NCI-H524 treated with DMSO at 0.1 percent for 48 hours (cell line): Measurements from ENCODE around the gene PTGFR.

Source experiments
- DNase-seq: peaks from one replicate; lab custom pipeline; 2025; lab: John Stamatoyannopoulos, UW

Gene PTGFR

DNA sequence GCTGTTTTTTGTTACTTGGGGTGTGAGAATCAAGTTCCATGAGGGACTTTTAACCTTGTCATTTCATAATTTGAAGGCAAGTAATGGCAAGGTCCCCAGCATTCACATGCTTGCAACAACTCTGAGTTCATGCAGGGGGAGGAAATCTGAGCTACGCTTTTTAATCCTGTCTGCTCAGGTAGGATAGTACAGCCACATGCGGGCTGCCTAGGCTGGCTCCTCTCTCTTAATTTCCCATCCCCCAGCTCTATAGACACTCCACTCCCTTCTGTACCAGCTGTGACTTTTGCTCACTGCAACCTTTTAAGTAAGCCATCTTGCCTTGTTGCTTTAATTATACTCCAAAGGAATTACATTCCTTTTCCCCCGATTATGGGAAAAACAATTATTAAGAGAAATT, 30.1 kb downstream of the PTGFR start:
- DNase-seq: no peak

DNA sequence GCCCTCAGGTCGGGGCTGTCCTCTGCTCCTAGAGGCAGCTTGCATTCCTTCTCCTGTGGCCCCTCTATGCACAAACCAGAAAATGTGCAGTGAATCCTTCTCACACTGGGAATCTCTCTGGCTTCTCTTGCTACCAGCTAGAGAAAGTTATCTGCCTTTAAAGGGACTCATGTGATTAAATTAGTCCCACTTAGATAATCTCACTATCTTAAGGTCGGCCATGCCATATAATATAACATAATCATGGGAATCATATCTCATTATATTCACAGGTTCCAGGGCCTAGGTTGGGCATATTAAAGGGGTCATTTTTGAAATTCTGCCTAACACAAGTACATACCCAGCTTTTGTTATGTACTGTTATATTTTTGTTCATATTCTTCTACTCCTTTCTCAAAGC, 31.4 kb downstream of the PTGFR start:
- no peak for DNase-seq

DNA sequence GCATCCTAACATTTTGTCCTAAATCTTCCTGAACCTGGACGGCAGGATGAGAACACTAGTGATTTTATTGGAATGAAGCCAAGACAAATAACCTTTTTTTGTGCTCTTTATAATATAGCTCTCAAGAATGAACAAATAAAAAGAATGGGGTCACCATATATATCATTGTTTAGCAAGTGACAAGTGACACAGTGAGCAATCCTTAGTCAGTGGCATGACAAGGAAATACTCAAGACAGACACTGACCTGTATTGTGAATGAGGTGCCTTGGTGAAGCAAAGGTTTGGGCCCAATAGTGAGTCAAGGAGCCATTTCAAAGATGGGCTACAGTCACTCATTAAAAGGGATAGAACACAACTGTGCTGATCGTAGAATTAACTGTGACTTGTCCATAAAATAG, 35.7 kb downstream of the PTGFR start:
- DNase-seq: no peak

DNA sequence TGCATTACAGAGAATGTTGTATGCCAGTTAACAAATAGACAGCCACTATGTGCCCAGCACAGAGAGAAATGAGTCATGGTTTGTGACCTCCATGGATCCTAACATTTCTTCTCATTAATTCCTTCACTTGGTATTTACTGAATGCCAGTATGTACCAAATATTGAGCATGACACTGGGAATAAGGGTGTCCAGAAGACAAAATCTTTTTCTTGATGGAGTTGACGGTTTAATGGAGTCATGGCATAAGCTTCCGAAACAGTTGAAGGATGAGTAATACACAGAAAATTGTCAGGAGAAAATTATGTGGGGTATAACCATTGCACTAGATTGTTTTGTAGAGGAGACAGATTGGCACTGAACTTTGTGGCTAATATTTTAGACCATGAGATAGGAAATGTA, 36.9 kb downstream of the PTGFR start:
- DNase-seq: no peak

DNA sequence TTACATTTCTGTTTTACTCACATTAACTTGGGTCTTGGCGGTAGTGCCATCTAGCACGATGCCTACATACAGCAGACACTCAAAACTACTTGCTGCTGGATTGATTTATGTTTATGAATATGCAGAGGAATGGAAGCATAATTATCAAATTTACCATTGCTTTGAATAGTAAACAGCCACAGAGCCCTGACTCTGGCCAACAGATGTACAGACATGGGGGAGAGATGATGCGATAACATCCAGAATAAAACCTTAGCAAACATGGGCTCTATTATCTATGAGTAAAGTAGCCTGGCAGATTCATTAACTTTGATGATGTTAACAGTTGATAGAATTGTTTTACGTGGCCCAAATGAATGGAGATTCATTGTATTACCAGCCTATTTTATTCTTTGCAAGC, 42.8 kb downstream of the PTGFR start:
- no peak for DNase-seq

DNA sequence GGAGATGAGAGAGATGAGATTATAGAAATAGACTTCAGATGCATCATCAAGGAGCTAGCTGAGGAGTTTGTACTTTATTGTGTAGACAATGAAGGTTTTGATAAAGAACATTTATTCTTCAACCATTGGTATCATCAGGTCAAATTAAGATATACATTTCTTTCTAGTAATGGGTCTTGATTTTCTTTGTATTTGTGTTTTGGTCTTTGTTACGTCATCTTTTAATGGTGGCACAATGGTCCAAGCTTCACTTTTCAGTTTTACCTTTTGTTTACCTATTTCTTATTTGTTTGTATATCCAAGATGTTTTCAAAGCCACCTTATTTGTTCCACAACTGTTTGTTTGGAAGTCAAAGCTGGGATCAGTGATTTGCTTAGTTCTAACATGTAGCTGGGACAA, 44.5 kb downstream of the PTGFR start:
- no peak for DNase-seq

DNA sequence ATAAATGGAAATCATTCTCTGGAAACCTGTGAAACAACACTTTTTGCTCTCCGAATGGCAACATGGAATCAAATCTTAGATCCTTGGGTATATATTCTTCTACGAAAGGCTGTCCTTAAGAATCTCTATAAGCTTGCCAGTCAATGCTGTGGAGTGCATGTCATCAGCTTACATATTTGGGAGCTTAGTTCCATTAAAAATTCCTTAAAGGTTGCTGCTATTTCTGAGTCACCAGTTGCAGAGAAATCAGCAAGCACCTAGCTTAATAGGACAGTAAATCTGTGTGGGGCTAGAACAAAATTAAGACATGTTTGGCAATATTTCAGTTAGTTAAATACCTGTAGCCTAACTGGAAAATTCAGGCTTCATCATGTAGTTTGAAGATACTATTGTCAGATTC, 45.7 kb downstream of the PTGFR start:
- DNase-seq: no peak

DNA sequence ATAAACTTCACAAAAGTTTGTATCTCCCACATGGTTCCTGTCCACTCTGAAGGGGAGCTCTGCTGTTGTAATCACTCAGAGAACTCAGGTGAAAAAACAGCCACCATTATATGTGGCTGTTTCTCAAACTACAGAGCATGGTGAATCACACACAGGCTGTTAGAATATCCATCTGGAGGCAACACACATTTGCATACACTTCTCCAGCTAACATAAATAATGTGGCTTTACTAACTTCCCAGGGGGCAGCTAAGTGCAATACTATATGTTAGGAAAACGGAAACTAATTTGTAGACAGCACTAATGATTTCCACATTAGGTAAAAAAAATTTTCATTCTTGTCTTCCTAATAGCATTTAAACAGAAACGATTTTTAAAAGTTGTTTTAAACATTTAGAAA, 49.3 kb downstream of the PTGFR start:
- no peak for DNase-seq

DNA sequence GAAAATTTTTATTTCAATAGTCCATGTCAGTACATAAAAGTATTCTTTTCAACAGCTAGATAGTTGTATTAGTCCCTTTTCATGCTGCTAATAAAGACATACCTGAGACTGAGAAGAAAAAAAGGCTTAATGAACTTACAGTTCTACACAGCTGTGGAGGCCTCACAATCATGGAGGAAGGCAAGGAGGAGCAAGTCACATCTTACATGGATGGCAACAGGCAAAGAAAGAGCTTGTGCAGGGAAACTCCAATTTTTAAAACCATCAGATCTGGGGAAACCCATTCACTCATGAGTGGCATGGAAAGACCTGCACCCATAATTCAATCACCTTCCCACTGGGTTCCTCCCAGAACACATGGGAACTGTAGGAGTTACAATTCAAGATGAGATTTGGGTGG, 50.7 kb downstream of the PTGFR start:
- DNase-seq: no peak

DNA sequence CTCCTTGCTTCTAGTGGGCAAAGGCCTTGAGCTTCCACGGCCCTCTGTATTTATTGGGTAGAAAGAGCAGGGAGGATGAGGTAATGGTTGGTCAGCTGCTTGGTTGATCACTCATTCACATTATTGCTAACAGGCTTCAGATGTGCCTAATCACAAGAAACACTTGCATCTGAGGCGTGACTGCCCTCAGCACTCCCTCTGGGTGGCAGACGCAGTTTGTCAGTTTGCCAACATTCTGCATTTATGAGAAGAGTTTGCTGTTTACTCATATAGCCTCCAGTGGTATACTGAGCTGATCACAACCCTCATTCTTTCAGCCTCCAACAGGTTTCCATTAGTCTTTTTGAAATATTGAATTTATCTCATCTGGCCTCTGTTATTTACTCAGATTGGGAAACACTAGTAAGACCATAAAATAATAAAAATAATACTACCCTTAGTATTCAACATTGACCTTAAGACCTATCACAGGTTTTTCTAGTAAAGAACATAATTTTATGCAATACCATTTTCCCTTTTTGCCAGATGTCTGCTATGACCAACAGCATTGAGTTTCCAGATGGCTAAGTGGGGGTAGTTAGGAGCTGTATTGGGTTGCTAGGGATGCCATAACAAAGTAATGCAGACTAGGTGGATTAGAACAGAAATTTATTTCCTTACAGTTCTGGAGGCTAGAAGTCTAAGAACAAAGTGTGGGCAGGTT, 53.3 kb downstream of the PTGFR start:
- DNase-seq: no peak

DNA sequence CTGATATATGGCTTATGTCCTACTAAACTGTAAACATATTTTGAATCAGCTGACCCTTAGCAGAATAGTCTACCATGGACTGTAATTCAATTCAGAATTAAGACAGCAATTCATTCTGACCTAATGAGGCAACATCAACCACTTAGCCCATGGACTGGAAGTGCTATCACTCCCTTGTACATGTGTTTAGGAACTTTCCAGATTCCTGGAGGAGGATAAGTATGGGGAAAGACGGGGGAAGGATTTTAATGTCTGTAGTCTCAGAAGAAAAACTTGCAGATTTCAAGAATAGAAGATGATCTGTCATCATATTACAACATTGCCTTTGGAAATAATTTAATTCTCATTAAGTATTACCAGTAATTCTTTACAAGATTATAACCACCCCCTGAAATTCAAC, 56.3 kb downstream of the PTGFR start:
- DNase-seq: no peak

DNA sequence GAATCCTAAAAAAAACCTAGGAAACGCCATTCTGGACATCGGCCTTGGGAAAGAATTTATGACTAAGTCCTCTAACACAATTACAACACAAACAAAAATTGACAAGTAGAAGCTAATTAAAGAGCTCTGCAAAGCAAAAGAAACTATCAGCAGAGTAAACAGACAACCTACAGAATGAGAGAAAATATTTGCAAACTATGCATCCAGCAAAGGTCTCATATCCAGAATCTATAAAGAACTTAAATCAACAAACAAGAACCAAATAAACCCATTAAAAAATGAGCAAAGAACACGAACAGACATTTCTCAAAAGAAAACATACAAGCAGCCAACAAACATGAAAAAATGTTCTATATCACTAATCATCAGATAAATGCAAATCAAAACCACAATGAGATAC, 58.6 kb downstream of the PTGFR start:
- DNase-seq: no peak

DNA sequence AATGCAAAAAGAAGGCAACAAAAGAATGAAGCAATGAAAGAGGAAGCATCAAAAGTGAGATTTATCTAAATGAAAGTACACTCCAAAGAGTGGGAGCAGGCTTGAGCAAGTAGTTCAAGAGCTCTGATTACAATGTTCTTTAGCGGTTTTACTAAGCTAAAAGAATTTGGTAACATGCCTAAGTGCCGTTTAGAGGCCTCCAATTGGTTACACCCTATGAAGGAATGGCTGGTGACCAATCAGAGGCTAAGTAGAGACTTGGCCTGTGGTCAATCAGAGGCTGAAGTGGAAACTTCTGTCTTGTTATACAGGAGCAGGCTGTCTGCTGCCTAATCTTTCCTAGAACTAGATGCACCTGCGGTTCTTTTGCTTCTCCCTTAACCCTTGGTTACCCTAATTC, 59.1 kb downstream of the PTGFR start:
- no peak for DNase-seq

DNA sequence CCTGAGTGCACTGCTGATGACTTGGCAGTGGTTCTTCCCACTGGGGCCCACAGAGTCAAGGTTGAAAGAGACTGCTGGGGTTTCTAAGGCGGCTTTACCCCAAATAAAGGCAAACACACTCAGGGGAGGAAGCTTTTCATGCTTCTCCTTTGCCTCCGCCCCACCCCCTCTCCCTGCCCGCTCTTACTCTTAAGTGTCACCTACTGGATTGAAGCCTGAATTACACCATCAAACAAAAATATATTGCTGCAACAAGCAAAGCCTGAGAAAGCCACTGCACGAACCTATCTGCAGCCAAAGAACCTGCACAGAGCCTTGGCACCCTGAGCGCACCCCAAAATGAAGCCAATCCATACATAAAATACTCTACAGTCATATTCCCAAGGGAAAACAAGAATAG, 63.1 kb downstream of the PTGFR start:
- no peak for DNase-seq

DNA sequence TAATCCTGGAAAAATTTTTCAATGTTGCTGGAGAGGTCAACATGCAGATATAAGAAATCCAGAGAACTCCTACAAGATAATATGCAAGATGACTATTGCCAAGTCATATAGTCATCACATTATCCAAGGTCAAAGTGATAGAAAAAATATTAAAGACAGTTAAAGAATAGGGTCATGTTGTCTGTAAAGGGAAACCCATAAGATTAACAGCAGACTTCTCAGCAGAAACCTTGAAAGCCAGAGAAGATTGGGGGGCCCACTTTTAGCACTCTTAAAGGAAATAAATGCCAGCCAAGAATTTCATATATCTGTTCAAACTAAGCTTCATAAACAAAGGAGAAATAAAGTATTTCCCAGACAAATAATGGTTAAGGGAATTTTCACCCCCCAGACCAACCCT, 64.1 kb downstream of the PTGFR start:
- no peak for DNase-seq

DNA sequence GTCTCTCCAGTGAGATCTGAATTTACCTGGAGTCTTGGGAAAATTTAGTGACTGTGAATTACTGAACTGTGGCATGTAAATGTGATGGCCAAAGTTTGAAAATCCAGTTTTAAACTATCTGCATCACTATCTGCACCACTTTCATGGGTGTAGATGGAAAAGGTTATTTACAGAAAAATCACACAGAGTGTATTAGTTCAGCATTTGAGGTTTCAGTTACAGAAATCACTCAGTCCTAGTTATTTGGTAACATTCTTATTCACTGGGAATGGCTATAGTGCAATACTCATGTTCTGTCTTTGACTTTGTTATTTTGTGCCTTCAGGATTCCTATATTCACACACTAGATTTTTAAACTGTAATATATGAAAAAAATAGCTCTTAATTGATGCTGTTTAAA, 68.9 kb downstream of the PTGFR start:
- no peak for DNase-seq

DNA sequence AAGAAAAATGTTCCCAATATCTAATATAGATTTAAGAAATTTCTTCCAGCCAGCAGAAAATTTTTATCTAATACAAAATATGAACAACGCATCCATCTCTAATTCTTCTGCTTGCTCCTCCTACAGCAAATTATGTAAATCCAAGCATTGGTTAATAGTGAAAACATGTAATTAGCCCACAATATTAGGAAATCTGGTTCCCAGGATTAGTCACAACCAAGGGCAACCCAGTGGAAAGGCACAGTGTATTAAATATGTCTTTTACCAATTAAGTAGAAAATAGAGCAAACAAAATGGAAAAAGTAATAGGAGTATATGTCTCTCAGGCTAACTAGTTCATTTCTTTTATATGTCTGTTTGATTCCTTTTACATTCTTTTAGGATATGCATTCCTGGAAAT, 70.0 kb downstream of the PTGFR start:
- DNase-seq: no peak

DNA sequence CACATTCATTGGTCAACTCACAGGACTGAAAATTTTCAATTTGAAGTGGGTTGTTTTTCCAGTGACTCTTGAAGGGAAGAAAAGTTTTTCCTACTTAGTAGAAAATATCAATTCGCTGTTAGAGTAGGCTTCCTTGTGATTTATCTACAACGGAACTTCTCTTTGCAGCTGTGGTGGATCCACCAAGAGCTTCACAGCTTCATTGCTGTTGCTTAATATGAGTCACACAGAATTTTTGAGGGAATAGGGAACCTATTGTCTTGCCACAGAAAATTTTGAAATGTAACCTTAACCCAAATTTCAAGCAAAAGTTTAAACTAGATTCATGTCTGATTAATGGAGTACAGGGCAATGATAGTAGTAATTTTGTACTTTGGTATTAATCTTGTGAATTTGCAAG, 71.1 kb downstream of the PTGFR start:
- DNase-seq: no peak

DNA sequence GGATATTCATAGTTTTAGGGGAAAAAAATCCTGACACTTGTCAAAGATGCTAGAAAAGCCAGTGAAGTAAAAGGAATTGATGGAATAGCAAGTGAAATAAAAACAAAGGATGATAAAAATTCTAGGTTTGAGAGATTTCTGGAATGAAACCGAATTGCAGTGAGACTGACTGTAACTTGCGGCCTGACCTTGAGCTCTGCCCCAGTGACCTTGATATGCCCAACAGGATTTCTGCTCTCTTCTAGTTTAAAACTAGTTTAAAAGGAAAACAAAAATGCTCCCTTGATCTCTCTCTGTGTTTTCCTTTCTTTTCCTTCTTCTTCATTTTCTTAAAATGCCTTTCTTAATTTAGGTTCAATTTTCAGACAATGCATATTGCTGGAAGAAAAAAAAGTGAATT, 74.6 kb downstream of the PTGFR start:
- DNase-seq: no peak

DNA sequence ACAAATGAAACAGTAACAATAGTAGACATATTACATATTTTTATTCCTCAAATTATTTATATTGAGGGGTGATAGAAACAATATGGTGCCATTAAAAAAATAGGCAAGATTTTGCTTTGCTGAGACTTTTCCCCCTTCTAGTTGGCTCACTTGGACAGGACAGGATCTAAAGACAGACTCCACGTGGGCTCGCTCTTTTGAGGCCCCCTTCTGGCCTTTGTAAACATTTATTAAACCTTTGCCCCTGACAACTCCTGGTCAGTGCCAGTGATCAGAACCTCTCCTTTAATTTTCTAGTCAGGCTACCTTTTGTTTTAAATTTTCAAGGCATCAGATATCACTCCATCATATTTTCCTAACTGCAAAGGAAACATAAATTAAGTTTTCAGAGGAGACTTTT, 79.8 kb downstream of the PTGFR start:
- no peak for DNase-seq

DNA sequence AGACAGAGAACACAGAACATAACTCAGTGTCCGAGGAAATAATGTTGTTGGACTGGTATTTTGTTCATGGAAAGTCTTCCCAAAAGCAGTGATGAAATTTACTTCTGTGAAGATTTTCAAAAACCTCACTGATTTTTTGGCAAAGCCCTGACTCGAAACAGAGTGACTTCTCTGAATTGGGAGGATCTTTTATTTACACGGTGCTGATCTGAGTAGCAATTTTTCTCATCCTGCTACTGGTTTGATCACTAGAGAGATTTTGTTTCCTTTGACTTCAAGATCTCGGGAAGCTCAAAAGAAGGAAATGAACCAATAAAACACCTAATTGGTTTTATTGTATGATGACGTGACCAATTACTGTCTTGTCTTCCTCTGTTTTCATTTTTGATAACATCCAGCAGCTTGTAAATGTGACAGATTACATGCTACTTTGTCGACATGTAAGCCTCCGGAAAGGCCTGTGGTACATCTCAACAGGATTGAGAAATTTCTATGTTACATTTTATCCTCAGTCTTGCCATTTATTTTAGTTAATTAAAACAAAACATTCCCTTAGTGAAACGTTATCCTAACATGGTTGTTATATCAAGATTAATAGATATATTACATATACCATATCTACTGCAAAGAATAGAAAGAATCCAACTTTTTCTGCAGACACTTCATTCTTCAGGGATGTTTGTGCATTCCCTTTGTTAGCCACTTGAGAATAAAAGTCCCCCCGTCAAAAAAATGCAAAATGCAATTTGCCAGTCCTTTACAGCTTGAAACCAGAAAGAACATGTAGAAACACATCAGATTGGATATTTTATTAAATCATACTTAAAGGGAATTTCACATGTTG, 86.7 kb downstream of the PTGFR start:
- no peak for DNase-seq

DNA sequence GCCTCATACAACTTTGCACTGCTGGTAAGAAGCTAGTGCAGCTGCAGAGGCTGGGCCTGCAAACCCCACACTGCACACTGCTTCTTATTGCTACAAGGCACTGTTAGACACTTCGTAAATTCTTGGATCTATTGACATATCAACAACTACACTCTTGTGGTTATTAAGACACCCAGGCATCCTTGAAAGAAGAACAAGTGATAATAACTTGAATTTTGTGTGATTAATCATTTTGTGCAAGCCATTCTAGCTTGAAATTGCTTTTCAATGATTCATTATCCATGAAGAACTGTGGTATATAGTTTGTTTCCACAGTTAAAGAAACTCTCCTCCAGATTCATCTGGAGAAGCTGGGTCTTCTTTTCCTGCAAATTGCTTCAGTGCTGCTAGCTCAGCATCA, 95.8 kb downstream of the PTGFR start:
- no peak for DNase-seq

DNA sequence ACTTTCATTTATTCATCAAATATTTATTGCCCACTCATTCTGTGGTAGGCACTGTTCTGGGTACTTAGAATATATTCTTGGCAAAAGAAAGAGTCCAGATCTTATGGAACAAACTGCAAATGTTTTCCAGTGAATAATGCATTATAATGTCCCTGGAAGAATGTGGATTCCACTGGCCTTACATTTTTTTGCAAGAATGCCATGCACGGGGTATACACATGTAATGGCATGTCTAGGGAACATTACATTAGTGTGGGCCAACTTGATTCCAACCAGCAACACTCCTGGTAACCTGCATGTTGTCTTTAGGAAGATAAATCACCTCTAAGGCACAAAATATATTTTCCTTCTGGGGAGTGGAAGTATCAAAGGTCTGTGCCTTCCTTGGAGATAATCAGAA, 96.4 kb downstream of the PTGFR start:
- DNase-seq: no peak
